Neural cell (in vitro differentiated cells): ENCODE measurements around the gene TNFRSF14. TPM values are rescaled to one million over a fixed set of nuclear protein-coding genes. Genes with fewer than 3 reads are reported as not detected.

Source experiments
- H2AFZ ChIP-seq: fragments of 200-600, 300-800 bp; sonication (generic), shearing (Covaris generic); 2 replicates; pipeline ENCODE4 v1.6.0; 2014; ENCODE audit warnings: low read depth, mild to moderate bottlenecking, antibody characterized with exemption, low read length, moderate library complexity
- H3F3A ChIP-seq: fragments of 200-600 bp; shearing (Covaris generic); 2 replicates; pipeline ENCODE4 v1.6.1; 2016; ENCODE audit warnings: mild to moderate bottlenecking, moderate library complexity, mixed read lengths, antibody characterized with exemption, low read length; ENCODE audit not compliant: insufficient read depth, poor library complexity, severe bottlenecking
- H3K27ac ChIP-seq: fragments of 200-600, 300-800 bp; sonication (generic), shearing (Covaris generic); 2 replicates; pipeline ENCODE4 v1.5.1; 2014; ENCODE audit warnings: mild to moderate bottlenecking, low read length, moderate library complexity
- H3K27me3 ChIP-seq: fragments of 300-800, 200-600 bp; sonication (generic), shearing (Covaris generic); 2 replicates; pipeline ENCODE4 v1.6.0; 2014; ENCODE audit warnings: mild to moderate bottlenecking, low read depth, low read length, moderate library complexity; ENCODE audit not compliant: insufficient read depth
- H3K36me3 ChIP-seq: fragments of 300-800, 200-600 bp; sonication (generic), shearing (Covaris generic); 2 replicates; pipeline ENCODE4 v1.5.1; 2014; ENCODE audit warnings: mild to moderate bottlenecking, antibody characterized with exemption, low read length, moderate library complexity; ENCODE audit not compliant: insufficient read depth
- H3K4me2 ChIP-seq: fragments of 300-800, 200-600 bp; sonication (generic), shearing (Covaris generic); 2 replicates; pipeline ENCODE4 v1.6.0; 2014; ENCODE audit warnings: mild to moderate bottlenecking, low read length
- H3K4me3 ChIP-seq: fragments of 300-800, 200-600 bp; sonication (generic), shearing (Covaris generic); 2 replicates; pipeline ENCODE4 v1.5.1; 2014; ENCODE audit warnings: mild to moderate bottlenecking, low read length, moderate library complexity
- H3K79me2 ChIP-seq: fragments of 200-600 bp; shearing (Covaris generic); replicated peaks from 2 replicates; pipeline ENCODE4 v1.6.0; 2014; ENCODE audit warnings: mild to moderate bottlenecking, low read length, moderate library complexity; ENCODE audit not compliant: insufficient read depth
- H3K9ac ChIP-seq: fragments of 300-800, 200-600 bp; sonication (generic), shearing (Covaris generic); 2 replicates; pipeline ENCODE4 v1.6.1; 2016; ENCODE audit warnings: mild to moderate bottlenecking, low read length, mixed read lengths
- H3K9me2 ChIP-seq: fragments of 200-600 bp; shearing (Covaris generic); 2 replicates; pipeline ENCODE4 v1.6.1; 2016; ENCODE audit warnings: mild to moderate bottlenecking, low read length, mixed read lengths; ENCODE audit not compliant: insufficient read depth
- H3K9me3 ChIP-seq: fragments of 200-600, 300-800 bp; sonication (generic), shearing (Covaris generic); 2 replicates; pipeline ENCODE4 v1.6.1; 2016; ENCODE audit warnings: mild to moderate bottlenecking, mixed run types, low read length, moderate library complexity, mixed read lengths
- H4K20me1 ChIP-seq: fragments of 200-600 bp; shearing (Covaris generic); 2 replicates; pipeline ENCODE4 v1.6.1; 2016; ENCODE audit warnings: mild to moderate bottlenecking, mixed run types; ENCODE audit not compliant: insufficient read depth
- CTCF ChIP-seq: fragments of 450-650 bp; IDR thresholded peaks from 2 replicates; pipeline ENCODE4 v1.5.1; 2014; ENCODE audit warnings: antibody characterized with exemption, mild to moderate bottlenecking, moderate library complexity; ENCODE audit not compliant: poor library complexity, severe bottlenecking
- EP300 ChIP-seq: fragments of 450-650 bp; conservative IDR thresholded peaks from 2 replicates; pipeline ENCODE4 v1.6.1; 2014; ENCODE audit warnings: antibody characterized with exemption, mild to moderate bottlenecking, moderate library complexity; ENCODE audit not compliant: poor library complexity, severe bottlenecking
- EZH2 ChIP-seq: fragments of 200-600, 300-800 bp; shearing (Covaris generic), sonication (generic); IDR thresholded peaks from 2 replicates; pipeline ENCODE4 v1.6.1; 2014; ENCODE audit warnings: antibody characterized with exemption, low read length, borderline replicate concordance, mild to moderate bottlenecking; ENCODE audit not compliant: insufficient read depth, poor library complexity, severe bottlenecking
- MXI1 ChIP-seq: fragments of 450-650 bp; conservative IDR thresholded peaks from 2 replicates; pipeline ENCODE4 v1.6.1; 2014; ENCODE audit warnings: antibody characterized with exemption, mild to moderate bottlenecking; ENCODE audit not compliant: poor library complexity, severe bottlenecking
- POLR2AphosphoS5 ChIP-seq: IDR thresholded peaks from 2 replicates; pipeline ENCODE4 v1.6.1; 2012
- RAD21 ChIP-seq: fragments of 450-650 bp; conservative IDR thresholded peaks from 2 replicates; pipeline ENCODE4 v1.6.1; 2014; ENCODE audit warnings: antibody characterized with exemption, mild to moderate bottlenecking, moderate library complexity
- REST ChIP-seq: IDR thresholded peaks from 2 replicates; pipeline ENCODE4 v1.6.1; 2012; ENCODE audit warnings: borderline replicate concordance
- SMC3 ChIP-seq: fragments of 450-650 bp; conservative IDR thresholded peaks from 2 replicates; pipeline ENCODE4 v1.6.1; 2014; ENCODE audit warnings: antibody characterized with exemption, mild to moderate bottlenecking, moderate library complexity; ENCODE audit not compliant: poor library complexity
- TAF1 ChIP-seq: IDR thresholded peaks from 2 replicates; pipeline ENCODE4 v1.6.1; 2012; ENCODE audit warnings: low read depth
- polyA minus RNA-seq: library from RNA; depleted of rRNA, polyadenylated mRNA; stranded (reverse); fragments of >200 nt; gene quantifications from 2 replicates; pipeline ENCODE4 v1.2.3, GENCODE V29; 2014
- polyA plus RNA-seq: library from polyadenylated mRNA; depleted of rRNA; stranded (reverse); fragments of >200 nt; gene quantifications from 2 replicates; pipeline ENCODE4 v1.2.3, GENCODE V29; 2014

The TNFRSF14 gene
- polyA plus RNA-seq (1.1 TPM in 2 replicates), polyA minus RNA-seq (not detected in 2 replicates)

GRCh38 chr1:2556277-2556677 lies at the start of gene TNFRSF14:
Gene TNFRSF14, plus strand, starts transcription at chr1:2556371. Its CDS starts 294 bp downstream, at chr1:2556665.
- H3K36me3 ChIP-seq: no peaks in the 10 kb centered on the region
- no peak within 1 kb of the TSS for H3K4me3 ChIP-seq
- no peaks in the 10 kb centered on the region for H3K9me2 ChIP-seq
- no peak for TF ChIP-seq EP300
- no peak for TF ChIP-seq EZH2
- TF ChIP-seq SMC3: no peak
- no peak for TF ChIP-seq POLR2AphosphoS5
- no peak for TF ChIP-seq RAD21
- TF ChIP-seq REST: no peak
- no peak for TF ChIP-seq CTCF
- TF ChIP-seq MXI1: no peak
- no peak for TF ChIP-seq TAF1
- H3F3A ChIP-seq: no peaks in the 10 kb centered on the region
- H3K9me3 ChIP-seq: no peaks in the 10 kb centered on the region
- H4K20me1 ChIP-seq: no peaks in the 10 kb centered on the region
- no peak within 1 kb of the TSS for H3K27ac ChIP-seq
- no peak within 1 kb of the TSS for H3K9ac ChIP-seq
- H3K4me2 ChIP-seq: no peak within 1 kb of the TSS
- no peaks in the 10 kb centered on the region for H3K79me2 ChIP-seq
- no peaks in the 10 kb centered on the region for H3K27me3 ChIP-seq
- no peak within 1 kb of the TSS for H2AFZ ChIP-seq

DNA sequence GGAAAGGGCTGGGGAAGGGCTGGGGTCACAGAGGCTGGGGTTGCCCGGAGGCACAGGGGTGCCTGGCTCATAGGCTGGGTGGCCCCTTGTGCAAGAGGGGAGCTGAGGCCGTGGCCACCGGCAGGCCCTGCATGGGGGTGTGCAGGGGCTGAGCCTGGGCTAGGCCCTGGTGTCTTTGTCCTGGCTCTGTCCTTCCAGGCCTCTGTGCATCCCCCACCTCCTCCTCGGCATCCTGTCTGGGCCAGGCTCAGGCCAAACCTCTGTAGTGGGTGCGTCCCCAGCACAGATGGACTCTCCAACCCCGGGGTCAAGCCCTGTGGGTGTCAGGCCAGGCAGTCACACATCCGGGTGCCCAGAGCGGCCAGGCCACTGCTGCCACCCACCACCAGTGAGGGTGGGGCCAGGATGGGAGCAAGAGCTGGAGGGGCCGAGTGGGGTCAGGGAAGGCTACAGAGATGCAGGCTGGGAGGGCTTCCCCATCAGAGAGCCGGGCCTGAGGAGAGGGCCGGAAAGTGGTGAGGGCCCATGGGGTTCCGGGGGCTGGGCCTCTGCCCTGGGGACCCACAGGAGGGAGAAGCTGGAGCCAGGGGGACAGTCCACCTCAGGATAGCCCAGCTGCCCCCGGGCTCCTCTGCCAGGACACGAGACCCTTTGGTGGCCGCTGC lies 49.1 kb upstream of the TNFRSF14 start:
- H3K9ac ChIP-seq: no peak overlapping the region
- no peak overlapping the region for H3K4me2 ChIP-seq
- no peak overlapping the region for H3K4me3 ChIP-seq
- H3F3A ChIP-seq: no peaks in the 10 kb centered on the region
- TF ChIP-seq EP300 (no peak), SMC3 (no peak), EZH2 (no peak)
- no peaks in the 10 kb centered on the region for H3K9me2 ChIP-seq
- H3K9me3 ChIP-seq: no peaks in the 10 kb centered on the region
- H3K27ac ChIP-seq: no peak overlapping the region
- no peaks in the 10 kb centered on the region for H3K27me3 ChIP-seq
- no peak overlapping the region for H2AFZ ChIP-seq
- H4K20me1 ChIP-seq: no peaks in the 10 kb centered on the region
- no peaks in the 10 kb centered on the region for H3K79me2 ChIP-seq
- H3K36me3 ChIP-seq: no peaks in the 10 kb centered on the region
